Measurements from ENCODE around the gene CWF19L1.

Gene CWF19L1

GRCh38 chr10:100186253-100187212 is 80.9 kb downstream of the CWF19L1 start:
- H3F3A ChIP-seq (ENCODE audit: low read depth) = no peaks in the 10 kb centered on the region
- peak overlapping the region; percentile 80 for H3K4me2 ChIP-seq (ENCODE audit: low read depth, low read length, poor library complexity, severe bottlenecking)
- H4K20me1 ChIP-seq (ENCODE audit: insufficient read depth, low read length, poor library complexity, severe bottlenecking) = peaks cover 40% of the 10 kb centered on the region
- peaks cover 42% of the 10 kb centered on the region for H3K4me1 ChIP-seq (ENCODE audit: insufficient read depth, low read length, poor library complexity, severe bottlenecking)
- peak overlapping the region; percentile 89 for H2AFZ ChIP-seq (ENCODE audit: low read length)
- peak overlapping the region; percentile 87 for H3K4me3 ChIP-seq (ENCODE audit: low read length, poor library complexity, severe bottlenecking)
- H3K27me3 ChIP-seq (ENCODE audit: insufficient read depth, low read length, poor library complexity, severe bottlenecking) = no peaks in the 10 kb centered on the region
- H3K36me3 ChIP-seq (ENCODE audit: insufficient read depth, low read length) = peaks cover 23% of the 10 kb centered on the region; the same call in 1 of the 2 replicates
- peak overlapping the region; percentile 93 for H3K9ac ChIP-seq (ENCODE audit: low read depth, low read length, poor library complexity, severe bottlenecking)
- H3K9me3 ChIP-seq (ENCODE audit: insufficient read depth, low read depth, low read length) = no peaks in the 10 kb centered on the region
- TF ChIP-seq, protein P1, sequence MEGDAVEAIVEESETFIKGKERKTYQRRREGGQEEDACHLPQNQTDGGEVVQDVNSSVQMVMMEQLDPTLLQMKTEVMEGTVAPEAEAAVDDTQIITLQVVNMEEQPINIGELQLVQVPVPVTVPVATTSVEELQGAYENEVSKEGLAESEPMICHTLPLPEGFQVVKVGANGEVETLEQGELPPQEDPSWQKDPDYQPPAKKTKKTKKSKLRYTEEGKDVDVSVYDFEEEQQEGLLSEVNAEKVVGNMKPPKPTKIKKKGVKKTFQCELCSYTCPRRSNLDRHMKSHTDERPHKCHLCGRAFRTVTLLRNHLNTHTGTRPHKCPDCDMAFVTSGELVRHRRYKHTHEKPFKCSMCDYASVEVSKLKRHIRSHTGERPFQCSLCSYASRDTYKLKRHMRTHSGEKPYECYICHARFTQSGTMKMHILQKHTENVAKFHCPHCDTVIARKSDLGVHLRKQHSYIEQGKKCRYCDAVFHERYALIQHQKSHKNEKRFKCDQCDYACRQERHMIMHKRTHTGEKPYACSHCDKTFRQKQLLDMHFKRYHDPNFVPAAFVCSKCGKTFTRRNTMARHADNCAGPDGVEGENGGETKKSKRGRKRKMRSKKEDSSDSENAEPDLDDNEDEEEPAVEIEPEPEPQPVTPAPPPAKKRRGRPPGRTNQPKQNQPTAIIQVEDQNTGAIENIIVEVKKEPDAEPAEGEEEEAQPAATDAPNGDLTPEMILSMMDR (conservative IDR thresholded peaks at IDR 0.05; ENCODE audit: low read length) = no peak
- no peak for TF ChIP-seq EZH2phosphoT487 (IDR thresholded peaks at IDR 0.05; ENCODE audit: borderline replicate concordance)
- H3K79me2 ChIP-seq (ENCODE audit: insufficient read depth, low read length) = peaks cover 60% of the 10 kb centered on the region
- H3K9me2 ChIP-seq (replicated peaks; ENCODE audit: low read depth, low read length) = no peaks in the 10 kb centered on the region

- H2AFZ ChIP-seq (ENCODE audit: low read length) = peak within 1 kb of the TSS; percentile 94
- H3K4me1 ChIP-seq (ENCODE audit: insufficient read depth, low read length, poor library complexity, severe bottlenecking) = peaks cover 48% of the 10 kb centered on the region
- peak within 1 kb of the TSS; percentile 87 for H3K4me3 ChIP-seq (ENCODE audit: low read length, poor library complexity, severe bottlenecking)
- H3K4me2 ChIP-seq (ENCODE audit: low read depth, low read length, poor library complexity, severe bottlenecking) = peak within 1 kb of the TSS; percentile 97
- no peaks in the 10 kb centered on the region for H3K27me3 ChIP-seq (ENCODE audit: insufficient read depth, low read length, poor library complexity, severe bottlenecking)
- H3F3A ChIP-seq (ENCODE audit: low read depth) = no peaks in the 10 kb centered on the region; the same call in 1 of the 2 replicates
- H4K20me1 ChIP-seq (ENCODE audit: insufficient read depth, low read length, poor library complexity, severe bottlenecking) = peaks cover 47% of the 10 kb centered on the region
- no peaks in the 10 kb centered on the region for H3K9me3 ChIP-seq (ENCODE audit: insufficient read depth, low read depth, low read length)
- peak within 1 kb of the TSS; percentile 93 for H3K9ac ChIP-seq (ENCODE audit: low read depth, low read length, poor library complexity, severe bottlenecking)
- TF ChIP-seq EZH2phosphoT487 (IDR thresholded peaks at IDR 0.05; ENCODE audit: borderline replicate concordance) = no peak
- TF ChIP-seq, protein P1 (conservative IDR thresholded peaks at IDR 0.05; ENCODE audit: low read length) = 0 out of 2 replicates have a peak, but pooled peaks have one; percentile 7
- H3K79me2 ChIP-seq (ENCODE audit: insufficient read depth, low read length) = peaks cover 70% of the 10 kb centered on the region
- peaks cover 13% of the 10 kb centered on the region; the same call in 1 of the 2 replicates for H3K36me3 ChIP-seq (ENCODE audit: insufficient read depth, low read length)
- H3K9me2 ChIP-seq (replicated peaks; ENCODE audit: low read depth, low read length) = no peaks in the 10 kb centered on the region
Measured at GRCh38 chr10:100185364-100186252, 81.8 kb downstream of the CWF19L1 start, which contains the start of gene ERLIN1. ERLIN1 (minus strand) TSS chr10:100186029; CDS start chr10:100185626, 403 bp downstream.

DNA sequence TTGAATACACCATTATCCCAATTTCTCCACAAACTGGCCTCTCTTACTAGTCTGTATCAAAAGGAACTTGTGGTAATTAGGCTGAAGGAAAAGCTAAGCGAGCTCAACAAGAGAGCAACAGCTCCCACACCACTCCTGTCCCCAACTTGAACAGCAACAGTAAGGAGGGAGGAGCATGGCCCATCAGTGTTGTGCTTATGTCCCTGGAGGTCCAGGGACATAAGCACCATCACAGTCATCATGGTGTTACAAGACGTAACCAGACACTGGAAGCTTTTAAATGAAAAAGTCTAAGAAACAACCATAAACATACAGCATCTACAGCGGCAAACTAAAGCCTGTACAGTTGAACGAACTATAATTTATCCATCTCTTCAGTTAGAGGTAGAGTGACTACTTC is 82.6 kb downstream of the CWF19L1 start:
- Histone ChIP-seq H3K9ac (ENCODE audit: low read depth, low read length, poor library complexity, severe bottlenecking) (peak overlapping the region; percentile 93), H3K79me2 (ENCODE audit: insufficient read depth, low read length) (peaks cover 77% of the 10 kb centered on the region), H3F3A (ENCODE audit: low read depth) (no peaks in the 10 kb centered on the region; the same call in 1 of the 2 replicates), H3K4me2 (ENCODE audit: low read depth, low read length, poor library complexity, severe bottlenecking) (peak overlapping the region; percentile 97), H3K36me3 (ENCODE audit: insufficient read depth, low read length) (peaks cover 8% of the 10 kb centered on the region; the same call in 1 of the 2 replicates), H2AFZ (ENCODE audit: low read length) (peak overlapping the region; percentile 94), H3K4me3 (ENCODE audit: low read length, poor library complexity, severe bottlenecking) (peak overlapping the region; percentile 87), H3K4me1 (ENCODE audit: insufficient read depth, low read length, poor library complexity, severe bottlenecking) (peaks cover 55% of the 10 kb centered on the region), H3K9me2 (replicated peaks; ENCODE audit: low read depth, low read length) (no peaks in the 10 kb centered on the region), H3K27me3 (ENCODE audit: insufficient read depth, low read length, poor library complexity, severe bottlenecking) (no peaks in the 10 kb centered on the region), H3K9me3 (ENCODE audit: insufficient read depth, low read depth, low read length) (no peaks in the 10 kb centered on the region), H4K20me1 (ENCODE audit: insufficient read depth, low read length, poor library complexity, severe bottlenecking) (peaks cover 55% of the 10 kb centered on the region)
- TF ChIP-seq EZH2phosphoT487 (IDR thresholded peaks at IDR 0.05; ENCODE audit: borderline replicate concordance) = no peak
- TF ChIP-seq, protein P1 (conservative IDR thresholded peaks at IDR 0.05; ENCODE audit: low read length) = no peak

Data from Loucy (cell line).